ENCODE measurements around the gene PON2. TPM values are rescaled to one million over a fixed set of nuclear protein-coding genes. Genes with fewer than 3 reads are reported as not detected.

Gene PON2
- total RNA-seq, 4 donors from 2014 or later, result 93.5 to 183 (median 155) TPM

- no peak overlapping the region for H3K4me3 ChIP-seq
- no peaks in the 10 kb centered on the region for H3K9me3 ChIP-seq
- H3K36me3 ChIP-seq, result peaks cover 0 to 54% (median 0%) of the 10 kb centered on the region in 3 donors
- no peak for TF ChIP-seq CTCF (IDR thresholded peaks at IDR 0.05)
- TF ChIP-seq EP300 (IDR thresholded peaks at IDR 0.05), result no peak
- no peak for TF ChIP-seq POLR2A (IDR thresholded peaks at IDR 0.05)
- H3K27ac ChIP-seq, result no peak overlapping the region
- no peak for DNase-seq (ENCODE audit: low spot score in 2 of 2)
- H3K27me3 ChIP-seq, result no peaks in the 10 kb centered on the region
- 61 to 68% methylated on average over 4 of the region's 4 CpGs for WGBS, 2 donors
- H3K4me1 ChIP-seq, result no peaks in the 10 kb centered on the region
Observed at GRCh38 chr7:95411666-95412065, 23.2 kb downstream of the PON2 start.

GRCh38 chr7:95411036-95411435 lies 23.8 kb downstream of the PON2 start:
- H3K9me3 ChIP-seq, result no peaks in the 10 kb centered on the region
- no peaks in the 10 kb centered on the region for H3K27me3 ChIP-seq
- 97 to 98% methylated on average over 3 of the region's 3 CpGs for WGBS, 2 donors
- H3K27ac ChIP-seq, result no peak overlapping the region
- no peak overlapping the region for H3K4me3 ChIP-seq
- peaks cover 0 to 58% (median 0%) of the 10 kb centered on the region in 3 donors for H3K36me3 ChIP-seq
- no peaks in the 10 kb centered on the region for H3K4me1 ChIP-seq
- DNase-seq (ENCODE audit: low spot score in 2 of 2), result no peak
- TF ChIP-seq EP300 (IDR thresholded peaks at IDR 0.05) (no peak), CTCF (IDR thresholded peaks at IDR 0.05) (no peak), POLR2A (IDR thresholded peaks at IDR 0.05) (no peak)

GRCh38 chr7:95407751-95408150 lies 27.1 kb downstream of the PON2 start:
- no peak for DNase-seq (ENCODE audit: low spot score in 2 of 2)
- Histone ChIP-seq H3K36me3 (peaks cover 0 to 49% (median 0%) of the 10 kb centered on the region in 3 donors), H3K4me1 (peaks cover 0 to 19% (median 0%) of the 10 kb centered on the region in 4 donors), H3K27me3 (no peaks in the 10 kb centered on the region), H3K27ac (no peak overlapping the region), H3K4me3 (no peak overlapping the region), H3K9me3 (no peaks in the 10 kb centered on the region)
- WGBS, 2 donors, result 53 to 57% methylated on average over 2 of the region's 2 CpGs
- TF ChIP-seq POLR2A (IDR thresholded peaks at IDR 0.05) (no peak), CTCF (IDR thresholded peaks at IDR 0.05) (no peak), EP300 (IDR thresholded peaks at IDR 0.05) (no peak)

GRCh38 chr7:95405800-95406199 lies 29.0 kb downstream of the PON2 start:
- TF ChIP-seq POLR2A (IDR thresholded peaks at IDR 0.05), result no peak
- TF ChIP-seq CTCF (IDR thresholded peaks at IDR 0.05), result no peak
- TF ChIP-seq EP300 (IDR thresholded peaks at IDR 0.05), result no peak
- peak overlapping the region in 2 of 4 donors; percentile 70 to 79 for H3K27ac ChIP-seq
- WGBS, 2 donors, result 92 to 95% methylated on average over 6 of the region's 6 CpGs
- no peak overlapping the region for H3K4me3 ChIP-seq
- peaks cover 0 to 31% (median 0%) of the 10 kb centered on the region in 3 donors for H3K36me3 ChIP-seq
- DNase-seq (ENCODE audit: low spot score in 2 of 2), result no peak
- peaks cover 0 to 19% (median 0%) of the 10 kb centered on the region in 4 donors for H3K4me1 ChIP-seq
- H3K27me3 ChIP-seq, result no peaks in the 10 kb centered on the region
- no peaks in the 10 kb centered on the region for H3K9me3 ChIP-seq

GRCh38 chr7:95405208-95405607 lies 29.6 kb downstream of the PON2 start:
- no peaks in the 10 kb centered on the region for H3K9me3 ChIP-seq
- no peak overlapping the region for H3K4me3 ChIP-seq
- peaks cover 0 to 19% (median 0%) of the 10 kb centered on the region in 4 donors for H3K4me1 ChIP-seq
- DNase-seq (ENCODE audit: low spot score in 2 of 2), result no peak
- H3K27ac ChIP-seq, result peak overlapping the region in 3 of 4 donors; percentile 34 to 79 (median 70)
- TF ChIP-seq CTCF (IDR thresholded peaks at IDR 0.05) (no peak), POLR2A (IDR thresholded peaks at IDR 0.05) (no peak)
- H3K27me3 ChIP-seq, result no peaks in the 10 kb centered on the region
- 54 to 55% methylated on average over 3 of the region's 3 CpGs for WGBS, 2 donors
- H3K36me3 ChIP-seq, result peaks cover 0 to 26% (median 0%) of the 10 kb centered on the region in 3 donors

Measured in tibial nerve (tissue), 4 donors.